ENCODE data around the gene ASGR2.

The ASGR2 gene

DNA sequence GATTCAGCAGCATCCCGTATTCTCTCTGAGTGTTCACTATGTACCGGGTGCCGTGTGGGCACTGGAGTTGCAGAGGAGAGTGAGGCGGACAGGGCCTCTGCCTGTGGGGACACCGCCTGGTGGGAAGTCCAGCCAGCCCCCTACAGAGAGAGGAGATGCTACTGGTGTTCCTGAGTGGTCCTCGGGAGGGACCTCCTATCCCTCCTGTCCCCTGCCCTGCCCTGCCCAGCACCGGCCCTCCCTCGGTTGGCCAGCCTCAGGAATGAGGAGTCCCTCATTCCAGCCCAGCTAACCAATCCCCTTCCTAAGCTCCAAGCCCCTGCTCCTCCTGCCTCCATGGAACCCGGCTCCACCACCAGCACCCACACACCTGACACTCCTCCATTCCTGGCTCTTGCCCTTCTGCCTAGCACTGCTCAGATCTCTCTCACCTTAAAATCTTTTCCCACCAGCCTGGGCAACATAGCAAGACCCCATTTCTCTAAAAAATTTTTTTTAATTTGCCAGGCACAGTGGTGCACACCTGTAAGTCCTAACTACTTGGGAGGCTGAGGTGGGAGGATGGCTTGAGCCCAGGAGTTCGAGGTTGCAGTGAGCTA, 2.0 kb downstream of the ASGR2 start:
- ATAC-seq, result peak; percentile 19; the same call in 1 of the 3 replicates

DNA sequence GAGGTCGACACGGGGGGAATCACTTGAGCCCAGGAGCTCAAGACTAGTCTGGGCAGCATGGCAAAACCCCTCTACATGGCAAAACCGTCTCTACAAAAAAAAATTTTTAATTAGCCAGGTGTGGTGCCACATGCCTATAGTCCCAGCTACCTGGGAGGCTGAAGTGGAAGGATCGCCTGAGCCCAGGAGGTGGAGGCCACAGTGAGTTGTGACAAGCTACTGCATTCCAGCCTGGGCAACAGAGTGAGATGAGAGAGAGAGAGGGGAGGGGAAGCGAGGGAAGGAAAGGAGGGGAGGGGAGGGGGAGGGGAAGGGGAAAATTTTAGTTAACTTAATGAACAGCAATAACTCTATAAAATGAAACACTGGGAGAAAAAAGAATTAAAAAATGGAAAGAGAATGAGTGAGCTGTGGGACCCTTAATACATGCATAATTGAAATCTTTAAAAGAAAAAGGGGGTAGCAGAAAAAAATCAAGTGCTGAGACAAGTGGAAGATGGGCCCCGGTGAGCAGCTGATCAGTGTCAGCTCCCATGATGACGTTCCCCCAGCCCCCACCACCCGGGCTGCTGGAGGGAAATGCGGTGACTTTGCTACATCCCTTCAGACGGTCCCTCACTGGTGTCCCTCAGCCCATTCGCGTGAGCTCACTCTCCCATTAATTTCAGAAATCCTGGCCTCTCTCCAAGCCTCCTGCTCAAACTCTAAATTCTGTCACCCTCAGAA, 2.7 kb downstream of the ASGR2 start:
- TF ChIP-seq TOX (CRISPR knock-in tag; IDR thresholded peaks at IDR 0.05; ENCODE audit: borderline replicate concordance) (no peak), ESRRG (CRISPR knock-in tag; IDR thresholded peaks at IDR 0.05) (no peak), TCF4 (CRISPR knock-in tag; IDR thresholded peaks at IDR 0.05; ENCODE audit: borderline replicate concordance) (no peak), SNAI2 (CRISPR knock-in tag; IDR thresholded peaks at IDR 0.05) (no peak), ZC3H10 (CRISPR knock-in tag; IDR thresholded peaks at IDR 0.05) (no peak), ISL1 (CRISPR knock-in tag; IDR thresholded peaks at IDR 0.05) (no peak), ARNTL (CRISPR knock-in tag; IDR thresholded peaks at IDR 0.05; ENCODE audit: borderline replicate concordance, low read depth) (no peak), OSR1 (CRISPR knock-in tag; IDR thresholded peaks at IDR 0.05) (no peak), PPARA (CRISPR knock-in tag; IDR thresholded peaks at IDR 0.05; ENCODE audit: borderline replicate concordance) (no peak)
- TF ChIP-seq, protein P1, sequence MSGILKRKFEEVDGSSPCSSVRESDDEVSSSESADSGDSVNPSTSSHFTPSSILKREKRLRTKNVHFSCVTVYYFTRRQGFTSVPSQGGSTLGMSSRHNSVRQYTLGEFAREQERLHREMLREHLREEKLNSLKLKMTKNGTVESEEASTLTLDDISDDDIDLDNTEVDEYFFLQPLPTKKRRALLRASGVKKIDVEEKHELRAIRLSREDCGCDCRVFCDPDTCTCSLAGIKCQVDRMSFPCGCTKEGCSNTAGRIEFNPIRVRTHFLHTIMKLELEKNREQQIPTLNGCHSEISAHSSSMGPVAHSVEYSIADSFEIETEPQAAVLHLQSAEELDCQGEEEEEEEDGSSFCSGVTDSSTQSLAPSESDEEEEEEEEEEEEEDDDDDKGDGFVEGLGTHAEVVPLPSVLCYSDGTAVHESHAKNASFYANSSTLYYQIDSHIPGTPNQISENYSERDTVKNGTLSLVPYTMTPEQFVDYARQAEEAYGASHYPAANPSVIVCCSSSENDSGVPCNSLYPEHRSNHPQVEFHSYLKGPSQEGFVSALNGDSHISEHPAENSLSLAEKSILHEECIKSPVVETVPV (CRISPR knock-in tag; IDR thresholded peaks at IDR 0.05), result no peak
- no peak for ATAC-seq

More for the DNA sequence above, 2.0 kb downstream of the ASGR2 start:
- TF ChIP-seq ZC3H10 (CRISPR knock-in tag; IDR thresholded peaks at IDR 0.05) (no peak), GLIS3 (CRISPR knock-in tag; IDR thresholded peaks at IDR 0.05) (no peak), CSDC2 (CRISPR knock-in tag; IDR thresholded peaks at IDR 0.05) (no peak), SNAI2 (CRISPR knock-in tag; IDR thresholded peaks at IDR 0.05) (no peak), ZNF565 (CRISPR knock-in tag; conservative IDR thresholded peaks at IDR 0.05; ENCODE audit: low read depth) (no peak), TOX (CRISPR knock-in tag; IDR thresholded peaks at IDR 0.05; ENCODE audit: borderline replicate concordance) (no peak), TCF4 (CRISPR knock-in tag; IDR thresholded peaks at IDR 0.05; ENCODE audit: borderline replicate concordance) (no peak), ZFP3 (CRISPR knock-in tag; IDR thresholded peaks at IDR 0.05) (no peak), ISL1 (CRISPR knock-in tag; IDR thresholded peaks at IDR 0.05) (no peak), ZFP30 (CRISPR knock-in tag; IDR thresholded peaks at IDR 0.05) (no peak), PPARA (CRISPR knock-in tag; IDR thresholded peaks at IDR 0.05; ENCODE audit: borderline replicate concordance) (no peak), ARNTL (CRISPR knock-in tag; IDR thresholded peaks at IDR 0.05; ENCODE audit: borderline replicate concordance, low read depth) (no peak), BACH2 (CRISPR knock-in tag; IDR thresholded peaks at IDR 0.05; ENCODE audit: borderline replicate concordance) (no peak)
- TF ChIP-seq, protein P2, sequence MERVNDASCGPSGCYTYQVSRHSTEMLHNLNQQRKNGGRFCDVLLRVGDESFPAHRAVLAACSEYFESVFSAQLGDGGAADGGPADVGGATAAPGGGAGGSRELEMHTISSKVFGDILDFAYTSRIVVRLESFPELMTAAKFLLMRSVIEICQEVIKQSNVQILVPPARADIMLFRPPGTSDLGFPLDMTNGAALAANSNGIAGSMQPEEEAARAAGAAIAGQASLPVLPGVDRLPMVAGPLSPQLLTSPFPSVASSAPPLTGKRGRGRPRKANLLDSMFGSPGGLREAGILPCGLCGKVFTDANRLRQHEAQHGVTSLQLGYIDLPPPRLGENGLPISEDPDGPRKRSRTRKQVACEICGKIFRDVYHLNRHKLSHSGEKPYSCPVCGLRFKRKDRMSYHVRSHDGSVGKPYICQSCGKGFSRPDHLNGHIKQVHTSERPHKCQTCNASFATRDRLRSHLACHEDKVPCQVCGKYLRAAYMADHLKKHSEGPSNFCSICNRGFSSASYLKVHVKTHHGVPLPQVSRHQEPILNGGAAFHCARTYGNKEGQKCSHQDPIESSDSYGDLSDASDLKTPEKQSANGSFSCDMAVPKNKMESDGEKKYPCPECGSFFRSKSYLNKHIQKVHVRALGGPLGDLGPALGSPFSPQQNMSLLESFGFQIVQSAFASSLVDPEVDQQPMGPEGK (CRISPR knock-in tag; IDR thresholded peaks at IDR 0.05; ENCODE audit: borderline replicate concordance), result no peak
- TF ChIP-seq, protein P3, sequence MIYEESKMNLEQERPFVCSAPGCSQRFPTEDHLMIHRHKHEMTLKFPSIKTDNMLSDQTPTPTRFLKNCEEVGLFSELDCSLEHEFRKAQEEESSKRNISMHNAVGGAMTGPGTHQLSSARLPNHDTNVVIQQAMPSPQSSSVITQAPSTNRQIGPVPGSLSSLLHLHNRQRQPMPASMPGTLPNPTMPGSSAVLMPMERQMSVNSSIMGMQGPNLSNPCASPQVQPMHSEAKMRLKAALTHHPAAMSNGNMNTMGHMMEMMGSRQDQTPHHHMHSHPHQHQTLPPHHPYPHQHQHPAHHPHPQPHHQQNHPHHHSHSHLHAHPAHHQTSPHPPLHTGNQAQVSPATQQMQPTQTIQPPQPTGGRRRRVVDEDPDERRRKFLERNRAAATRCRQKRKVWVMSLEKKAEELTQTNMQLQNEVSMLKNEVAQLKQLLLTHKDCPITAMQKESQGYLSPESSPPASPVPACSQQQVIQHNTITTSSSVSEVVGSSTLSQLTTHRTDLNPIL (CRISPR knock-in tag; IDR thresholded peaks at IDR 0.05; ENCODE audit: low read depth), result no peak
- TF ChIP-seq, protein P4, sequence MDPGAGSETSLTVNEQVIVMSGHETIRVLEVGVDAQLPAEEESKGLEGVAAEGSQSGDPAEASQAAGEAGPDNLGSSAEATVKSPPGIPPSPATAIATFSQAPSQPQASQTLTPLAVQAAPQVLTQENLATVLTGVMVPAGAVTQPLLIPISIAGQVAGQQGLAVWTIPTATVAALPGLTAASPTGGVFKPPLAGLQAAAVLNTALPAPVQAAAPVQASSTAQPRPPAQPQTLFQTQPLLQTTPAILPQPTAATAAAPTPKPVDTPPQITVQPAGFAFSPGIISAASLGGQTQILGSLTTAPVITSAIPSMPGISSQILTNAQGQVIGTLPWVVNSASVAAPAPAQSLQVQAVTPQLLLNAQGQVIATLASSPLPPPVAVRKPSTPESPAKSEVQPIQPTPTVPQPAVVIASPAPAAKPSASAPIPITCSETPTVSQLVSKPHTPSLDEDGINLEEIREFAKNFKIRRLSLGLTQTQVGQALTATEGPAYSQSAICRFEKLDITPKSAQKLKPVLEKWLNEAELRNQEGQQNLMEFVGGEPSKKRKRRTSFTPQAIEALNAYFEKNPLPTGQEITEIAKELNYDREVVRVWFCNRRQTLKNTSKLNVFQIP (CRISPR knock-in tag; IDR thresholded peaks at IDR 0.05; ENCODE audit: borderline replicate concordance, low read depth), result no peak
- TF ChIP-seq, protein P1 (CRISPR knock-in tag; IDR thresholded peaks at IDR 0.05), result no peak

DNA sequence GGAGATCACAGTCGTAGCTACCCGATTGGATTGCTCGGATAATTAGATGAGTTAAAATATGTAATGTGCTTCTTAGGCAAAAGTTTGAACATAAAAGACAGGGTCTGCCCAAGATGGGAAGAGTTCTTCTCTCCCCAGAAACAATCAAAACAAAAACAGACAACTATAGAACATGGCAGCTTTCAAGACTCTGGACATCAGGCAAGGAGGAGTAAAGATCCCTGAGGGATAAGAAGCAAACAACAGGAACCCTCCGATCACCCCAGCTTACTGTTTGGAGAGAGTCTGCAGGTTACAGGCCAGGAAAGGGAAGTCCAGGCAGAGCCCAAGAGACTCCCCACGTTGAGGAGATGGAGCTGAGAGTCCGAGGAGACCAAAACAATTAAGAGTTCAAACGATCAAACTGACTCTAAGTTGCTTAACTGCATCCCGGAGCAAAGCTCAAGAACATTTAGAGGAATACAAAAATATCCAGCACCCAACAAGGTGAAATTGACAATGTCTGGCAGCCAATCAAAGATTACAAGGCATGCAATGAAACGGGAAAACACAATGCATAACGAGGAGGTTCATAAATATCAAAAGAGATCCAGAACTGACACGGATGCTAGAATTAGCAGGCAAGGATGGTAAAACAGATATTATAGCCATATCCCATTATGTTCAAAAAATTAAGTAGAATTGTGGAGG, 3.9 kb downstream of the ASGR2 start:
- no peak for TF ChIP-seq OSR1 (CRISPR knock-in tag; IDR thresholded peaks at IDR 0.05)
- ATAC-seq, result no peak
